Embryonic facial prominence (tissue), 1 donor: ENCODE data around the gene ARPC3.
"Not testable (repeated sequence)": the region's sequence is repeated elsewhere in the genome, so short reads cannot be mapped to it uniquely, and the experiment has no call there.

Experiments used
- DNase-seq: peaks from one replicate; pipeline ENCODE4 v3.0.0-alpha.2; 2016; ENCODE audit errors: extremely low spot score

Gene ARPC3

DNA sequence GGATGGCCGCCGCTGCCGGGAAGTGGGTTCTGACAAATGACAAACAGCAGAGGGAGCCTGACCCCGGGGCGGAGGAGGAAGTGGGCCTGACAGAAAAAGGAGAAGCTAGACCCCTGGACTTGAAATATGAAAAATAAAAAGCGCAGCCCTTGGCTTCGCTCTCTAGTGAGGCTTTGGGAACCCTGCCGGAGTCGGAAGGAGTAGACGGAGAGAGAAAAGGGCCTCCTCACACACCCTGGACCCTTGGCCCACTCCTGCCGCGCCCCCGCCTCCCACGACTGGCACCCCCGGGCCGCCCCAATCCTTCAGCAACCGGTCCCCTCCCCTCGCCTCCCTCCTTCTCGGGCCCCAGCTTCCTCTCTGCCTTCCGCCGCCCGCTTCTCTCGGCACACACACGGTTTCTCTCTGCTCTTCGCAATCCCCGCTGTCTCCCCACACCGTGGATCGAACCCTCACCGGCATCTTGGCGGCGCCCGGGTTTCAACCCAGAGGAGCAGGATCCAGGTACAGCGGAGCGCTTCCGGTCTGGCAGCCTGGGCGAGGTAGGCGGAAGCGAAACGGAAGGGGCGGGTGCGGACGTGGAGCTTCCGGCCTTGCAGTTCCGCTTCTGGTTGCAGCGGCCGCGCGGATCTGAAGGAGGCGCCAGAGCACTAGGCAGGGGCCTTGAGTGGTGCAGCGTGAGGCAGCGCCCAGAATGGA, at the start of gene ARPC3:
TSS of gene ARPC3 (minus strand) at position 539 of the 699 bp plus-strand sequence. CDS start at position 462, 77 bp downstream.
- DNase-seq, result peak; percentile 93

DNA sequence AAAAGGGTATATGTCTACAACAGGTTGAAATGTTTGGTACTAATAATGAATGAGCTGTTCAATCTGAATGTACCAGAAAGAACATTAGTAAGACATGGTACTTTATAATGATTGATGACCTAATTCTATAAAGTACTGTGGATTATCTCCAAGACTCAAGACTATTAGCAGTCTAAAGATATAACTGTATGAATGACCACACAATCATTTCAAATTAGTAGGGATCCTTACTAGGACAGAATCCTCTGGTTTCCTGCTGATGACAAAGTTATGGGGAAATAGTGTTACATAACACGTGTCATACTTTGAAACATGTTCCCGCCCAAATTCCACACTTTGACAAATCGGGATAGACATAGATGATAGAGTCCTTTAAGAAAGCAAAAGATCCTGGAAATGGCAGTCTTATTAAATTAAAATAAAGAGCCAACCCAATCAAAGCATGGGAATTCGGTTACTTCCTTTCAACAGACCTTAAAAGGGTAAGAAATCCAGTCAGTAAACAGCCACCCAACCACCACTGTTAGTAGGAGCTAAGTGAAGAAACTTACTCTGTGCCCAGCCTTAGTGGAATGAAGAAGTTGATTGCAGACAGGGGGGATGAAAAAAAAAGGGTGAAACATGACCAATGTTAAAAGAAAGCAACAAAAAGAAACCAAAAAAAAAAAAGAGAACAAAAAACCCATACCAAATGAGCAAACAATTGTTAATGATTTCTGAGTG, 49.0 kb upstream of the ARPC3 start:
- DNase-seq, result no peak

DNA sequence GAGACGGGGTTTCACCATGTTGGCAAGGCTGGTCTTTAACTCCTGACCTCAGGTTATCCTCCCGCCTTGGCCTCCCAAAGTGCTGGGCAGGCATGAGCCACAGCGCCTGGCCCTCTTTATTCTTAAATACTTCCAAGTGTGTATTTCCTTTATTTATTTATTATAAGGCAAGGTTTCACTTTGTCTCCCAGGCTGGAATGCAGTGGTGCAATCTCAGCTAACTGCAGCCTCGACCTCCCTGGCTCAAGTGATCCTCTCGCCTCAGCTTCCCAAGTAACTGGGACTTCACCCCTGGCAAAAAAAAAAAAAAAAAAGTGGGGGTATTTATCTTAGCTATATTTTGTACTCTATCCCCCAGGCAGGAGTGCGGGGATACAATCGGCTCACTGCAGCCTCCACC, 25.3 kb upstream of the ARPC3 start:
- no peak for DNase-seq

DNA sequence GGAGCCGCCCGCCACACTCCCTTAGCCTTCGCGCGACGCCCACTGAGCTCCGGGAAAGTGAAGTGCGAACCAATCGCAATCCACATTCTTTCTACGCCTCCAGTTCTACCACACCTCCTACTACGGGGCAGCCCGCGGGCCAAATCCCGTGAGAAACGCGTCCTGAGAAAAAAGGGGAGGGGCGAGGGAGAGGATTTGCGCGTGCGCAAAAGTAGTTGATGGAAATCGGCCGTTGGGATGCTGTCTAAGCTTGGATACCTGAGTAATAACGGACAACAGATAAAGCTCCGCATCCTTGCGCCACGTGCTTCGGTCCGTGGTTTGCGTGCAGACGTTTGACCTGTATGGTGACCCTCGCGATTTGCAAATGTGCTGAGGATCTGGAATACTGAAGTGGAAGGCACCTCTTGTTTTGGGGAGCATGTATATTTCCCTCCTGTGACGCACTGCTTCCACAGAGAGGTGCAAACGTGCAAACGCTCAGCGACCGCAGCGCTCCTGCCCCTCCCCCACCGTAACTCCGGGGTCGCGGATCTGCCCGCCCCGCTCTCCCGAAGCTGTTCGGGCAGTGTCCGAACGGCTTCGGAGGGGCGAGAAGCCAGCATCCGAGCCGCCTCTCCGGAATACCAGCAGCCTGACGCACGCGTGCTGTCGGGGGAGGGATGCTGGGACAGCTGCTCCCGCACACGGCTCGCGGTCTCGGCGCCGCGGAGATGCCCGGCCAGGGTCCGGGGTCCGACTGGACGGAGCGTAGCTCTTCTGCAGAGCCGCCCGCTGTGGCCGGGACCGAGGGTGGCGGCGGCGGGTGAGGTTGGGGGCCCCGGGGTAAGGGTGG, 18.3 kb upstream of the ARPC3 start, which contains the start of the genes FAM216A and GPN3:
TSS of gene FAM216A (plus strand) at position 632 of the 835 bp plus-strand sequence. CDS start at position 663, 31 bp downstream.
TSS of gene GPN3 (minus strand) at position 44 of the 835 bp plus-strand sequence. CDS start 54 bp downstream, outside the sequence.
- peak; percentile 98 for DNase-seq

DNA sequence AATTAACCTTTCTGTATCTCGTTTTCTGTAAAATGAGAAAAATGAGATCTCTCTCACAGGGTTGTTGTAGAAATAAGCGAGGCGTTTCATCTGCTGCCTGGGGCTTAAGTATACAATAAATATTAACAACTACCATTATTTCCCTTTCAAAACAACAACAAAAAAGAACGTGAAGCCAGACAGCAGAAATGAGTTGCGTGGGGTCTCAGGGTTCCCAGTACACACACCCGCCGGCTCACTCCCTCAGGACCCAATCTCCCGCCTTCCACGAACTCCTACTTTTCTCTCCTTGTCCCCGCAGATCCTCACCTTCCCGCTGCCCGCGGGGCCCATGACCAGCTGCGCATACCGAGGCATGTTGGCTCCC, 17.7 kb upstream of the ARPC3 start:
- DNase-seq, result no peak

DNA sequence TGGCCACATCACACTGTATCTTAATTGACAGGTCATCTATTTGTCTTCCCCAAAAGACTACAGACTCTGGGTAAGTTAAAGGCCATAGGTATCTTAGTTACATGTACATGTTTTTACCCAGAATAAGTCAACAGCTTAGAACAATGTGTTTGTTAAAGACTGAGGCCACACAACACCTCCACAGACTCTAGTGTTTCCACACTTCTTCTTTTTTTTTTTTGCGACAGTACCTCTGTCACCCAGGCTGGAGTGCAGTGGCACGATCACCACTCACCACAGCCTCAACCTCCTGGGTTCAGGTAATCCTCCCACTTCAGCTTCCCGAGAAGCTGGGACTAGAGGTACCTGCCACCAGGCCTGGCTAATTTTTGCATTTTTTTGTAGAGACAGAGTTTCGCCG, 16.7 kb upstream of the ARPC3 start:
- DNase-seq, result no peak

DNA sequence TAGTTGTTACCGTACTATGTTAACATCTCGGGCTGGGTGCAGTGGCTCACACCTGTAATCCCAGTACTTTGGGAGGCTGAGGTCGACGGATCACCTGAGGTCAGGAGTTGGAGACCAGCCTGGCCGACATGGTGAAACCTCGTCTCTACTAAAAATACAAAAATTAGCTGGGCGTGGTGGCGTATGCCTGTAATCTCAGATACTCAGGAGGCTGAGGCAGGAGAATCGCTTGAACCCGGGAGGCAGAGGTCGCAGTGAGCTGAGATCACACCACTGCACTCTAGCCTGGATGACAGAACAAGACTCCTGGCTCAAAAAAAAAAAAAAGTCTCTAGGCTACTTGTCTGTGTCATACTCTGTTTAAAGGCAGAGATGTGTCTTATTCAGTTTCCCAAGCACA, 15.6 kb upstream of the ARPC3 start:
- not testable (repeated sequence) for DNase-seq

DNA sequence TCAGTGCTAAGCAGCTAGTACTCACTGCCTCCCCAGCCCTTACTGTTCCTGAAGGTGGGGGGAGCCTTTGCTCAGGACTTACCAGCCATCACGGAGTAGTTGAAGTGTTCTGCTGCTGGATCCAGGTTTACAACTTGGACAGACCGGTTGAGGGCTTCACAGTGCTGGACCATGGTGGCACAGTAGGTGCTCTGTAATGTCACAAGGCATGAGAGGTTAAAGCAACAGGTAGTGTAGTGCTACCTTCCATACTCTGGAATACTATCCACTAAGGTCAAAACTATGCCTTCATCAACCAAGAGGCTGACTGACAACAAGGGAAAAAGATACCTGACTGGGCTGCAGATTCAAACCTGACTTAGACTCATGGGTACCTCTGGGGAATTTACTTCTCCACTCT, 14.9 kb upstream of the ARPC3 start:
- no peak for DNase-seq

DNA sequence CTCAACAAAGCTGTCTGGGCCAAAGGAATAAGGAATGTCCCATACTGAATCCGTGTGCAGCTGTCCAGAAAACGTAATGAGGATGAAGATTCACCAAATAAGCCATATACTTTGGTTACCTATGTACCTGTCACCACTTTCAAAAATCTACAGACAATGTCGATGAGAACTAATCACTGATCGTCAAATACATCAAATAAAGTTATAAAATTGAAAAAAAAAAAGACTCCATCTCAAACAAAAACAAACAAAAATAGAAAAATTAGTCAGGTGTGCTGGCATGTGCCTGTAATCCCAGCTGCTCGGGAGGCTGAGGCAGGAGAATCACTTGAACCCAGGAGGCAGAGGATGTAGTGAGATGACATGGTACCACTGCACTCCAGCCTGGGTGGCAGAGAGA, 11.1 kb upstream of the ARPC3 start:
- DNase-seq, result not testable (repeated sequence)

DNA sequence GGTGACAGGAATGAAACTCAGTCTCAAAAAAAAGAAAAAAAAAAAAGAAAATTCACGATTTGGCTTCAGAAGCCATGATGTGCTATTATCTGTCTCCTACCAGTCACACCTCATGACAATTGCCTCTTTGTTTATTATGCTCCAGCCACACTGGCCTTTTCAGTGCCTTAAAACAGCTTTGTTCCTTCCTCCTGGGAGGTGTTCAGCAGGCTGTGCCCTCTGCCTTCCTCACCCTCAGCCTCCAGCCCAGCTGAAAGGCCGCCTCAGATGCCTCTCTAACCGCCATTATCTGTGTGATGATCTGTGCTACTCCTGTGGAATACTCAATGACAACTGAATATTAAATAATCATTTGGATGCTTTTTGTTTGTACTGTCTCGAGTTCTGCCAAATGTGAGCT, 8.6 kb upstream of the ARPC3 start:
- no peak for DNase-seq

DNA sequence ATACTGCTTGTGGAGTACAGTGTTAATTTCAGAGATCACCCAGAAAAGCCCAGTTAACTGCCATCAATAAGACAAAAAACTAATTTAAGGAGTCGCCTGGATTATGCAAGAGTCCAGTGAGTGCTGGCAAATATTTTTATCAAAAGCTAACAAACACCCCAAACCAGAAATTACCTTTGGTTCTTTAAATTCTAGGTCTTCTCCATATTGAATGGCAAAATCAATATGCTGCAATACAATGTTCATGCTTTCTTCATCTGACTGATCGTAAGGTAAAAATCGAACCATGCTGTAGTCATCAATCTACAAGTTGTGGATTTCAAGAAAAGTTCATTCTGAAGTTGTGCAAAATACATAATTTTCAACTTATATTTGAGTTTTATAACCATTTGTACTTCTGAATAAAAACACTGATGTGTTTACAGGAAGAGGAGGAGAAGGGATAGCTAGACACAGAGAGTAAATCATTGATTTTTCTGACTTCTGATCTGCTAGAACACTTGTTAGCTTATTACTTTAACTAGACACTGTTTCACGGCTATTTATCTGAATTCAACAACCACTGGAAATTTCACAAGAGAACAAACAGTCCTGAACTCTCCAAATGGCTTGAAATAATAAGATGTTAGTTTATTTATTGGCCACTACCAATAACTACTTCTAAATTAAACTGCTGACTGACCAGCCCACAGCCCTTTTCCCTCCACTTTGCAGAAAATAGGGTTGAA, 3.6 kb upstream of the ARPC3 start:
- no peak for DNase-seq

DNA sequence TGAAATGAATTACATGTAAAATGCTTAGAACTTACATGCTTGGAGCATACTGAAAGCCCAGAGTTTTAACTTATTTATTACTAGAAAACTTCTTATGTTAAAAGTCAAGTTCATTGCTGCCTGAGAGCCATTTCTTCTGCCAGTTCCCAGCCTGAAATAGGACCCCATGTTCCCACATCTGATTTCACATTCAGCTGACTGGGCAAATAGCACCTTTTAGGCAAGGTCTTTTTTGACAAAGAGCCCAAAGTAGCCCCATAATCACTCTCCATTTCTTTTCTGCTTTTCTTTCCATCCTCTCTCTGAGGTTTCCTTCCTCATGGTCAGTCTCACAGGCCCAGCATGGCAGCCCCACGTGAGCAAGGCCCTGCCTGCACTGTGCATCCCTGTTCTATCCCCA, 1.1 kb upstream of the ARPC3 start:
- no peak for DNase-seq

DNA sequence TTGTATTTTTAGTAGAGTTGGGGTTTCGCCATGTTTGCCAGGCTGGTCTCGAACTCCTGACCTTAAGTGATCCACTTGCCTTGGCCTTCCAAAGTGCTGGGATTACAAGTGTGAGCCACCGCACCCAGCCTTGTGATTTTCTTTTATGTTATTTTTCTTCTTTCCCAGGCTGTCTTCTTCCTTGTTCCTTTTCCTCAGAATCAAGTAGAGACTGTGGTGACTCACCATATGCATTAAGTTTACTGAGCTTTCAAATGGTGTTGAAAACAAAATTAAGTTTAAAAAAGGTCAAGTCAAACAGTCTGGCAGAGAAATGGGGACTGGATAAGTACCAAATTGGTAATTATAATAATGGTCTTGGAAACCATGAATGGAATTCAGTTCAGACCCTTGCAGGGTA, 5.7 kb downstream of the ARPC3 start:
- DNase-seq, result no peak

DNA sequence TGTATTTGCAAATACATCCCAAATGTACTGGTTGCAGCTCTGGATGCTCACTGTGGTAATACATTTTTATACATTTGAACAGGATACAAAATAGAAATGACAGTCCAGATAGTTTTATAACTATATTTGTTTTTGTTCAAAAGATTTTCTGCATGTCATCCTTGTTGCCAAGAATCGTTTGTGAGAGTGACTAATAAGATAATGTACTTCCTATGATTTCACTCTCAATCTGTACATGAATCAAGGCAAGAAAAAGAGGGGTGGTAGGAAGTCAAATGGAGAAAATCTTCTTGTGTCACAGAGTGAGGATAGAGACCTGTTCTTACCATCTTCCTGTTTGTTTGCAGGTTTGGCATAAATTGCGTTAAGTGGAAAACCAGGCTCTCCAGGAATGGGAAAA, 13.9 kb downstream of the ARPC3 start:
- no peak for DNase-seq

DNA sequence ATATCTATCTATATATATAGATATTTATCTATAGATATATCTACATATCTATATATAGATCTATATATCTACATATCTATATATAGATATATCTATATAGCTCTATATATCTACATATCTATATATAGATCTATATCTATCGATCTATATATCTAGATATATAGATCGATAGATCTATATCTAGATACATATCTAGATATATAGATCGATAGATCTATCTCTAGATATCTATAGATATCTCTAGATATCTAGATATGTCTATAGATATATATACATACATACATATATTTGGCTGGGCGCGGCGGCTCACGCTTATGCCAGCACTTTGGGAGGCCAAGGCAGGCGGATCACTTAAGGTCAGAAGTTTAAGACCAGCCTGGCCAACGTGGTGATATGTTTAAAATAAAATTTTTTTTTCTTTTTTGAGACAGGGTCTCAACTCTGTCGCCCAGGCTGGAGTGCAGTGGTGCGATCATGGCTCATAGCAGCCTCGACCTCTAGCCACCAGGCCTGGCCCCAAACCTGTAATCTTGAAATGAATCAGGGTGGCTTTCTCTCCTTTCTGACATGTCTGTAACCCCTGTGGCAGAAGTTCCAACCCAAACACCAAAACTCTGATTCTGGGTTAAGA, 18.1 kb downstream of the ARPC3 start:
- DNase-seq, result no peak

DNA sequence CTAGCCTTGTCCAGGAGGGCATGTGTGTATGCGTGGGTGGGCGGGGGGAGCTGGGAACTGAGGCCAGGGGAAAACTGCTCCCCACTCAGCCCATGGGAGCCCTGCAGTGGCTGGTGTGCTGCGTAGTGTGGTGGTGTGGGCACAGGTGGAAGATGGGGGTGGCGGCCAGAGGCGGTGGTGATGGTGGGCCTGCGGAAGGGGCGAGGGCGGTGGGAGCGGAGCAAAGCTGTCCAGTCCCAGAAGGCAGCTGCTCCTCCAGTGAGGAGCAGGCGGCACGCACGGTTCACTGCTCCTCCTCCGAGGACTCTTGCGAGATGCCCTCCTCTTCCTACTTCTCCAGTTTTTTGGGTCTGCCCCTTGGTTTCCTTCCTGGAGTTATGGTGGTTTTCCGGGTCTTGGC, 20.5 kb downstream of the ARPC3 start:
- DNase-seq, result not testable (repeated sequence)

DNA sequence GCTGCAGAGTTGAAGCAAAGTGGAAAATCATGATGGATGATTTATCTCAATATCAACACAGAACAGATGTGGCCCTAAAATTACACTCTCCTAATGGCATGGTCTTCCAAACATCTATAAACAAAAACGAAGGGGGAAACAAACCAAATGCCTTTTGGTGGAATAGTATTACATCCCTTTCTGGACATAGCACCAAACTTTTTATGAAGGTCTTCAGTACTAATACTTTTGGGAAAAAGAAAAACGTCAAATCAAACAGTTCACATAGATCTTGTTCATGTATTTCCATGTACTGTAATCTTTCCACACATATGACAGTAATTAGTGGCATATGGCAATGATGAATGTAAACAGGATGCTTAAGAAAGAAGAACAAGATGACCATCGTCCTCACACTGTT, 23.7 kb downstream of the ARPC3 start:
- no peak for DNase-seq

DNA sequence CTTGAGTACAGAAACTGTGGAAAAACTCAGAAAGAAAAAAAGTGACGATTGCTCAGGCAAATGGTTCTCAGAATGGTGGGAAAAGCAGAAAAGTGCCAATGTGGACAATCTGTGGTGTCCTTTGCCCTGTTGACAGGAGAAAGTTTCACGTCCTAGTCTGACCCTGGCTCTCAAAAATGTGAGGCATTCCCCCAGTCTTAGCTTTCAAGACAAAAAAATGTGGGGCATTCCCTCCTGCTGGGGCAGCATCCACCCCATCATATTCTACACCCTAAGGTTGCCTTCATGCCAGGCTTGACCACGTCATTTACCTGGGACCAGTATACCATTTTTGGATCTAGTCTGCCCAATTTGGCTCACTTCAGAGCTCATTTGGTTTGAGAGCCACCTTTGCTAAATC, 25.9 kb downstream of the ARPC3 start:
- no peak for DNase-seq

DNA sequence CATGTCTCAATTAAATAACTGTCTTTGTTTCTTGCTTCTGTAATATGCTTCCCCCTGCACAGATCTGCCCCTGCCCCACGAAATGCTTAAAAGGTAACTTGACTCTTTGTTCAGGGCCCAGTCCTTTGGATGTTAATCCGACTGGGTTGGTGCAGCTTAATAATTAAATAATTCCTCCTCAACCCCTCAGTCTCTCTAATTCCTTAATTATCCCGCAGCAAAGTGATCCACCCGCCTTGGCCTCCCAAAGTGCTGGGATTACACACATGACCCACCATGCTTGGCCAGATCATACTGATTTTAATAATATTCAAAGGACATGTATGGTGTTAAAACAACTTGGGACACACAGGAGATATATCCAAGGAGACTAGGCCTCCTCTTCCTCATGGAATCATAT, 28.4 kb downstream of the ARPC3 start:
- DNase-seq, result no peak

DNA sequence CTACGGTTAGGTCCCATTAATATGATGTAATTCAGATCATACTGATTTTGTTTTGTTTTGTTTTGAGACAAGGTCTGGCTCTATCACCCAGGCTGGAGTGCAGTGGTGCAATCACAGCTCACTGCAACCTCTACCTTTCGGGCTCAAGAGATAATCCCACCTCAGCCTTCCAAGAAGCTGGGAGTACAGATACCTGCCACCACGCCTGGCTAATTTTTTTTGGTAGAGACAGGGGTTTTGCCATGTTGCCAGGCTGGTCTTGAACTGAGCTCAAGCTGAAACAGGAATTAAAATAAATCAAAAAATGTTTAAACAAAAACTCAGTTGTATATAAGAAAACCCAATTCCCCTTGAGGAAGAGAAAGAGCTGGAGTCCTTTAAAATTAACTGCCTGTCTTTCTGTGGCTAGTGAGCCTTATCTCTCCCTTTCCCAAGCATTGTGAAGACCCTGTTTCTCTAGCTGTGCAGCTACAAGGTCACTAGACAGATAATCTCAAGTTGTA, 28.9 kb downstream of the ARPC3 start:
- DNase-seq, result no peak

DNA sequence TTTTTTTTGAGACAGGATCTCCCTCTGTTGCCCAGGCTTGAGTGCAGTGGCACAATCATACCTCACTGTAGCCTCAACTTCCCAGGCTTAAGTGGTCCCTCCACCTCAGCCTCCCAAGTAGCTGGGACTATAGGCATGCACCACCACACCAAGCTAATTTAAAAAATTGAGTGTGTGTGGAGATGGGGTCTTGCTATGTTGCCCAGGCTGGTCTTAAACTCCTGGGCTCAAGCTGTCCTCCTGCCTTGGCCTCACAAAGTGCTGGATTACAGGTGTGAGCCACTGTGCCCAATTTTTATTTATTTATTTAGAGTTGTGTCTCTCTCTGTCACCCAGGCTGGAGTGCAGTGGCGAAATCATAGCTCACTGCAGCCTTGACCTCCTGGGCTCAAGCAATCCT, 29.5 kb downstream of the ARPC3 start:
- DNase-seq, result not testable (repeated sequence)
